HG03439 (cell line): Measurements from ENCODE around the gene ANO10.
"Not testable (repeated sequence)": the region's sequence is repeated elsewhere in the genome, so short reads cannot be mapped to it uniquely, and the experiment has no call there.

Experiments used
- ATAC-seq: cut with Tn5 transposase; IDR thresholded peaks from one replicate; pipeline ENCODE4 v1.9.1; 2021; ENCODE audit warnings: mild to moderate bottlenecking, moderate library complexity; ENCODE audit not compliant: unreplicated experiment

Gene ANO10

DNA sequence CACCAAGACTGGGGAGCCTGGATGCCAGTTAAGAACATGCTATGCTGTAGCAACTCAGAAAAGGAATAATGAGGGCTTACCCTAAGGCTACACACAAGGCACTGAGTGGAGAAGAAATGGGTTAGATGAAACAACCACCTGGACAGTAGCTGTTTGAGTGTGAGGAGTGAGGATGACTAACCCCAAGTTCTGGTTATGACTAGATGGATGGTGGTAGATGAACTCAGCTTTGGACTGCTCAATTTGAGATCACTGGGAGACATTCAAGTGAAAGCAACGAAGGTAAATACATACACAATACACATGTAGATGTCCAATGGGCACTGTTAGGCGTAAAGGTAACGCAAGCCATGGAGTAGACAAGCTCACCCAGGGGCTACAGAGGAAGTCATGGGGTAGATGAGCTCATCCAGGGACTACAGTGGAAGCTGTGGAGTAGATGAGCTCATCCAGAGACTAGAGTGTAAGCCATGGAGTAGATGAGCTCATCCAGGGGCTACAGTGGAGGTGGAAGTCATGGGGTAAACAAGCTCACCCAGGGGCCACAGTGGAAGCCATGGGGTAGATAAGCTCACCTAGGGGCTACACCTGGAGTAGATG lies 98.3 kb downstream of the ANO10 start:
- ATAC-seq, result peak; percentile 89

- ATAC-seq, result no peak
Measured at GRCh38 chr3:43522727-43523362, 99.0 kb downstream of the ANO10 start.

- no peak for ATAC-seq
Measured at GRCh38 chr3:43521941-43522340, 99.9 kb downstream of the ANO10 start.

DNA sequence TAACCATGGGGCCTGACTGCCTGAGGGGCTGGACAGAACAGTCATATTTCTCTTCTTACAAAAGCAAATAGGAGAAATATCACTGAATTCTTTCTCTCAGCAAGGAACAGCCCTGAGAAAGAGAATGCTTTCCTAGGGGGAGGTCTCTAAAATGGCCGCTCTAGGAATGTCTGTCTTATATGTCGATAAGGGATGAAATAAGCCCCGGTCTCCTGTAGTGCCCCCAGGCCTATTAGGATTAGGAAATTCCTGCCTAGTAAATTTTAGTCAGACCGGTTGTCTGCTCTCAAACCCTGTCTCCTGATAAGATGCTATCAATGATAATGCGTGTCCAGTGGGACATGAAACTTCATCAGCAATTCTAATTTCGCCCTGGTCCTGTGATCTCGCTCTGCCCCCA lies 103.3 kb downstream of the ANO10 start:
- ATAC-seq, result not testable (repeated sequence)

DNA sequence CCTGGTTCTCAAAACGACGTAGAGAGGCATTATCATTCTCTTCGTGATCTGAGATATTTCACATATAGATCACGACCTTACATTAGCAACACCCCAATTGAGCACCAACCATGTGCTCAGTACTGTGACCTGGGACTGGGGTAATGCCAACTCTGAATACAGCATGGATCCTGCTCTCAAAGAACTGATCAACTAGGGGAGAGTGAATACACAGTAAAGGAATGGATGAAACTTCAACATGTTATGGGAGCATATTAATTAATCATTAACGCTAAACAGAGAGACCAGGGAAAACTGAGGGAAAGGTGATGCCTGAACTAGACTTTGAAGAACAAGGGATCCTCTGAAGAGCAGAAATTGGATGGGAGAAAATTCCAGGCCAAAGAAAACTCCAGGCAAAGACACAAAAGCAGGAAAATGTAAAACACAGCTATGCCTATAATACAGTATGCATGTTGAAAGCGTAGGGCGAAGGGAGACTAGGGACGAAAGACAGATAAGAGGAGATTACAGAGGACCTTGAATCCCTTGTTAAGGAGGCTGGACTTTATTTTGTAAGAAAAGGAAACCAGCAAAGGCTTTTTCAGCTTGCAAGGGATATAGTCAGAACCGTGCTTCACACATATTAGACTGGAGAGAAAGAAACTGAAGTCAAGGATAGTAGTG lies 105.7 kb downstream of the ANO10 start:
- ATAC-seq, result no peak

DNA sequence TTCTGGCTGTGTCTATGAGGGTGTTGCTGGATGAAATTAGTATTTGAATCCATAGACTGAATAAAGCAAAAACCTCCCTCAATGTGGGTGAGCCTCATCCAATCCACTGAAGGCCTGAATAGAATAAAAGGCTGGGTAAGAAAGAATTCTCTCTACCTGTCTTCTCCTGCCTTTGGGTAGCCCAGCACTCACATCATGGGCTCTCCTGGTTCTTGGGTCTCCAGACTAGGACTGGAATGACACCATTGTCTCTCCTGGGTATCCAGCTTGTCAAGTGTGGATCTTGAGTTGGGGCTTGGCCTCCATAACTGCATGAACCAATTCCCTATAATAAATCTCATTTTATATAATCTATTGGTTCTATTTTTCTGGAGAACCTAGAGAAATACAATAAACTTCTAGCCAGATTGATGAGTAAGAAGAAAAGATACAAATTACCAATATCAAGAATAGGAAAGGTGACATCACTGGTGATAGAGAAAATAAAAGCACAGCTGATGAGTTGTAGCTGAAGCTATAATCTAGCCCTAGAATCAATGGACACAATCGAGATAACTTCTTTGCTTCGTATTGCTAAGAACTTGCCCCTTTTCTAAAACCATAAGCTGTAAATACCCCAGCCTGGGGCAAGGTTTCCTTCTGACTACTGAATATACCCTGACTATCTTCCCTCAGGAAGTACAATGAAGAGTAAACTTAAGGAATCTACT lies 106.4 kb downstream of the ANO10 start:
- no peak for ATAC-seq

- ATAC-seq, result no peak
Measured at GRCh38 chr3:43512754-43513404, 108.9 kb downstream of the ANO10 start.

GRCh38 chr3:43506644-43507043 lies 115.2 kb downstream of the ANO10 start:
- no peak for ATAC-seq

GRCh38 chr3:43505351-43505750 lies 116.5 kb downstream of the ANO10 start:
- no peak for ATAC-seq

DNA sequence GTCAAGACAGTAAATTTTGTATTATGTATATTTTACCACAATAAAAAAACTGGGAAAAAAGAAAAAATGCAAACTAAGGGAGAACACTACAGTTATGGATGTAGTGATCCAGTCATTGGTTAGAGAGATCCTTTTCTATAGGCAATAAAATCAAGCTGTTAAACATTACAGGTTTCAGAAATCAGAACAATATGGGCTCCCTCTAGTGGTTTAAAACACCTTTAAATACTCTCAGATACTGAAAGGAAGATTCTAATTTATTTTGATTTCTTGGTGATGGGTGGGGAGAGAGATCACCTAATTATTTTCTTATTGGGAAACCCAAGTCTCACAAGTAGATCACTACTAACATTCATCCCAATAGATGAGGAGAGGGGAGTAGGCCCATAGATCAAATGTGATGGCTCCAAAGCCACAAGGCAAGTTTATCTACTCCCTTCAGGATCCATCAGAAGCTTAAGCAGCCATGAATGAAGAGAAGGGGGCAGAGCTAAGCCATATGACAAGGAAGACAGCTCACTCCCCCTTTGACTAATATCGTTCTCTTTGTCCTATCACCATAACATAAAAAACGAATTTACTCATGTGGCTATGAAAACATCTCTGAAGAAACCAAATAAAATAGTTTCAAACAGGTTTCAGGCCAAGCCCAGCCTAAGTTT lies 118.6 kb downstream of the ANO10 start:
- no peak for ATAC-seq

DNA sequence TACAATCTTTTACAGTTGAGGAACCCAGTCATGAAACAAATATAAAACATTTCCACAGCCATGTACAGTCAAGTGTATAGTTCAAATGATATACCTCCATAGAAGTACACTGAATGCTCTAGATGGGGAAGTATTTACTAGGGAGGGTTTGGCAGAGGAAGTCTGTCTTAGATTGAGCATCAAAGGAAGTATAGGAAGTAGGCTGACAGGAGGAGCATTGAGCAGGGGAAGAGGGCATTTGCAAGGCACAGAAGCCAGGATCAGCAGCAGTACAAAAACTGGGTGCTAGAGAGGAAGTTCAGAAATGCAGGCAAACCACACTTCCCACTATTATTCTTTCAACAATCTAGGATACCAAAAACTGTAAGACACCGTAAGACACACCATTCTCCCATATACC lies 122.6 kb downstream of the ANO10 start:
- no peak for ATAC-seq

GRCh38 chr3:43497905-43498365 lies 123.9 kb downstream of the ANO10 start:
- ATAC-seq, result no peak

DNA sequence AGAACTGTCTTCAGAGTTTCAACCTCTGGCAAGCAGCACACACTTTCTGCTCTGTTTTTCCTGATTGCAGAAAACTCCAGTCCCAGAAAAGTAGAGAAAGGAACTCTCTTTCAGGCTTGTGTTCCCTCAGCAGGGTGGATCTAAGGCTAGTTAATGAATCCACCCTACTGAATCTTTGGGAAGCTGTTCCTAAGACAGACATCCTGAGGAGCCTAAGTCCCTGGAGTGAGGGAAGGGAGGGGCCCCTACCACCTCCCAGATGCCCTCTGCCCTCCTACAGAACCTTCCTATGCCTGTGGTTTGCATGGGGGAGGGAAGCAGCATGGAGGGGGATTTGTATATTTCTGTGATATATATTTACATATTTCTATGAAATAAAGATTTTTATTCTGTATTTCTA lies 124.4 kb downstream of the ANO10 start:
- ATAC-seq, result no peak

GRCh38 chr3:43496740-43497375 lies 125.0 kb downstream of the ANO10 start:
- no peak for ATAC-seq

DNA sequence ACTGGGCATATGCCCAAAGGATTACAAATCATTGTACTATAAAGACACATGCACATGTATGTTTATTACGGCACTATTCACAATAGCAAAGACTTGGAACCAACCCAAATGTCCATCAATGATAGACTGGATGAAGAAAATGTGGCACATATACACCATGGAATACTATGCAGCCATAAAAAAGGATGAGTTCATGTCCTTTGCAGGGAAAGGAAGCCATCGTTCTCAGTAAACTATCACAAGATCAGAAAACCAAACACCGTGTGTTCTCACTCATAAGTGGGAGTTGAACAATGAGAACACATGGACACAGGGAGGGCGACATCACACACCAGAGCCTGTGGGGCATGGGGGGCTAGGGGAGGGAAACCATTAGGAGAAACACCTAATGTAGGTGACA lies 128.9 kb downstream of the ANO10 start:
- ATAC-seq, result not testable (repeated sequence)

DNA sequence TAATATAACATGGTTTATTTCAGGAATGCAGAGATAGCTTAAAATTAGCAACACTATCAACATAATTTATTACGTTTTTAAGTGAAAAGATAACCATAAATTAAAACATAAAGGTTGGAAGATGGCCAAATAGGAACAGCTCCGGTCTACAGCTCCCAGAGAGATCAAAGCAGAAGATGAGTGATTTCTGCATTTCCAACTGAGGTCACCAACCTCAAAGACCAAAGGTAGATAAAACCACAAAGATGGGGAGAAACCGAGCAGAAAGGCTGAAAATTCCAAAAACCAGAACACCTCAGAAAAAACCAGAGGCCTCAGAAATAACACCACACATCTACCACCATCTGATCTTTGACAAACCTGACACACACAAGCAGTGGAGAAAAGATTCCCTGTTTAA lies 130.0 kb downstream of the ANO10 start:
- not testable (repeated sequence) for ATAC-seq

DNA sequence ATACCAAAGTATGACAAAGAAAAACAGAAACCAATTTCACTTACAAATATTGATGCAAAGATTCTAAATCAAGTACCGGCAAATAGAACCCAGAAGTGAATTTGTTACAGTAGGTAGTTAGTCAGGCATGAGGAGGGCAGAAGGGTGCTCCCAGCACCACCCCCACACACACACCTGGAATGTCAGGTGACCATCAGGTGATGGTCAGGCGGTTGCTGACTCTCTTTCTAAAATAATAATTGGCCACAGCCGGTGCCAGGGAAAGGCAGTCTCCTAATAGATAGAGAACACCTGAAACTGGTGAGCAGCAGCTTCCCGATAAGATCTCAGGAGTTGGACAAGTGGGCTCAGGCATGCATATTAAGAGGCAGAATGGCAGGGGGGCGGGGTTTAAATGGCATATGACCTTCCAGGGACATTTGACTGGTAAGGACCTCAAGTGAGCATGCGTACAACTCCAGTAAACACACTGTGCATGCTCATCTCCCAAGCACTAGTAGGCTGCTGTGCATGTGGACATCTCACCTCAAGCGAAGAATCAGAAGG lies 131.1 kb downstream of the ANO10 start:
- no peak for ATAC-seq

GRCh38 chr3:43489930-43490329 lies 131.9 kb downstream of the ANO10 start:
- ATAC-seq, result no peak

DNA sequence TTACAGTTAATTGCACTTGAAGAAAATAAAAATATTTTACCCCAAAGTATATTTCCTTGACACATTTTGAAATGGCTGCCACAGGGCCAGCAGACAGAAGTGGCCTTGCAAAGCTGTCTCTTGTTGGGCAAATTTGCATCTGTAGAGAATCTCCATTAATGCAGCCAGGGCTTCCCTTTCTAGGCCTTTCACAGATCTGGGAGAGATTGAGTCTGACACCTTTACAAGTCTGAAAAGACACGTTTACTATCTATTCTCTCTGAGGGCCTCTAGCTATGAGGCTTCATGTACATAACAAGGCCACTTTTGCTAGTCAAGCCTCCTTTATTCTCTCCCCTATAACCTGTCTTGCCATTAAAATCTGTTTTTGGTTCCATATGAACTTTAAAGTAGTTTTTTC lies 135.9 kb downstream of the ANO10 start:
- no peak for ATAC-seq

GRCh38 chr3:43484926-43485488 lies 136.8 kb downstream of the ANO10 start:
- ATAC-seq, result no peak
